T-helper 1 cell treated with Interleukin-12 subunit alpha and Interleukin-12 subunit beta and Interleukin-4 antibody, amounts not matched to agents 30 μg/mL and 1 μg/mL, for 36 hours (primary cell): Measurements from ENCODE around the gene TMEM86B.
A peak's percentile ranks its signal among the peaks of the same experiment; 100 is the strongest.

Experiments used
- H3K27ac Mint-ChIP-seq: one replicate; pipeline ENCODE4 v1.8.0; 2021; ENCODE audit warnings: mild to moderate bottlenecking, mixed read lengths
- H3K27me3 Mint-ChIP-seq: one replicate; pipeline ENCODE4 v1.8.0; 2021; ENCODE audit warnings: low read depth, mixed read lengths
- H3K36me3 Mint-ChIP-seq: one replicate; pipeline ENCODE4 v1.8.0; 2021; ENCODE audit warnings: low read depth, mixed read lengths
- H3K4me1 Mint-ChIP-seq: one replicate; pipeline ENCODE4 v1.8.0; 2021; ENCODE audit warnings: low read depth, mixed read lengths
- H3K4me3 Mint-ChIP-seq: one replicate; pipeline ENCODE4 v1.8.0; 2021; ENCODE audit warnings: mild to moderate bottlenecking, moderate library complexity, mixed read lengths
- H3K9me3 Mint-ChIP-seq: one replicate; pipeline ENCODE4 v1.8.0; 2021; ENCODE audit warnings: mixed read lengths

The TMEM86B gene

DNA sequence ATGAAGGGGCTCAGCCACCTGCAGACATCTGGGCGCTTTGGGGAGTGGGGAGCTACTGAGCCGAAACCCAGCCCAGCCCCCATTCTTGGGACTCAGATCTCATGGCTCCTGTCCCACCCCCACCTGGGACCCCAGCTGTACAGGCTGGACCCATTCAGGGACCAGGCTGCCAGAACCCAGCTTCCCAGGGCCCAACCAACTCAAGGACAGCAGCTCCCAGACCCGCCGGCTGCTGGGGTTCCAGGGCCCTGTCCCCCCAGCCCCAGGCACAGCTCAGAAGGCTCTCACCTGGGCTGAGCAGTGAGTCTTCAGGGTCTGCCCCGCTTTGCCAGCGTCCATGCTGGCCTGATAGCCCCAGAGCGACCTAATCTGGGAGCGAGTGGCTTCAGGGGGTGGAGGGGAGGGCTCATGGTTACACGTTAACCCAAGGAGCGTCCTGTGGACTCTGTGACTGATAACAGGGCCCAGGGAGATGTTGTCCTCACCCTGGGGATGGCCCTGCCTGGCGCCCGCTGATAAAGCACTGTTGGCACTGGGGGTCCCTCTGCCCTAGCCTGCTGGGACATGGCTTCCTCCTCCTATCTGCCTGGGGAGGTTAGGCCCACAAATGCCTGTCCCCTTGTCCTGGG, at the start of gene TMEM86B:
TSS of gene TMEM86B (minus strand) at position 361 of the 629 bp plus-strand sequence. CDS start at position 339, 22 bp downstream.
- Mint-ChIP-seq H3K27ac (no peak within 1 kb of the TSS), H3K9me3 (no peaks in the 10 kb centered on the region), H3K4me1 (no peaks in the 10 kb centered on the region), H3K27me3 (no peaks in the 10 kb centered on the region), H3K36me3 (peaks cover 27% of the 10 kb centered on the region), H3K4me3 (no peak within 1 kb of the TSS)

- H3K36me3 Mint-ChIP-seq = peaks cover 10% of the 10 kb centered on the region
These were observed 48.9 kb upstream of the TMEM86B start for GRCh38 chr19:55277494-55277893.

DNA sequence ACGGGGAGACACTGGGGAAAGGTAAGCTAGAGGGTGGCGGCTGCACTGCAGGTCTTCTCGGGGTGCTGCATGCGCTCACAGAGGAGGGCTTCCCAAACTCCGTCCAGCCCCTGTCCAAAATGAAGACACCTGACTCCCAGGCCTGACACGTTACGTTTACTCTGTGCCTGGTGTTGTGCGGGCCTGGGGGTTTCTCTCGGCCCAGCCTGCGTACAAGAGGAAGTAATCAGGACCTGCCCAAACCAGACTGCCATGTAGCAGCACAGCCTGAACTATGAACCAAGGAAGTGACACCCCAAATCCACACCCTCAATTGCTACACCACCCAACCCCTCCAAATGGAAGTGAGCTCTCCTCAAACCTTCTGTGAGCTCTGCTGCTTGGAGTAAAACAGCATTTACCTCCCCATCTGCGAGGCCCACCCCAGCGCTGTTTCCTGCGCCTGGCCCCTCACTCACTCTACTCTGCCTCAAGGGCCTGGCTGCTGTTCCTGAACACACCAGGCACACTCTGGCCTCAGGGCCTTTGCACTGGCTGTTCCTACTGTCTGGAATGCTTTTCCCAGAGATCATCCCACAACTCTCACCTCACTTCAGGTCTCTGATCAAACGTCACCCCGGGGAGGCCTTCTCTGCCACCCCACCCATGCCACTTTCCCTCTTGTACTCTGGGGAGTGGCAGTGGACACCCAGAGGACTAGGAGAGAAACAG, 48.3 kb upstream of the TMEM86B start:
- H3K9me3 Mint-ChIP-seq = no peaks in the 10 kb centered on the region
- peaks cover 15% of the 10 kb centered on the region for H3K36me3 Mint-ChIP-seq
- H3K4me1 Mint-ChIP-seq = peaks cover 19% of the 10 kb centered on the region
- H3K4me3 Mint-ChIP-seq = no peak overlapping the region
- H3K27ac Mint-ChIP-seq = no peak overlapping the region
- H3K27me3 Mint-ChIP-seq = no peaks in the 10 kb centered on the region

More at GRCh38 chr19:55277494-55277893, 48.9 kb upstream of the TMEM86B start:
- H3K27ac Mint-ChIP-seq = no peak overlapping the region
- no peaks in the 10 kb centered on the region for H3K27me3 Mint-ChIP-seq
- H3K9me3 Mint-ChIP-seq = no peaks in the 10 kb centered on the region
- no peak overlapping the region for H3K4me3 Mint-ChIP-seq
- H3K4me1 Mint-ChIP-seq = peaks cover 19% of the 10 kb centered on the region

DNA sequence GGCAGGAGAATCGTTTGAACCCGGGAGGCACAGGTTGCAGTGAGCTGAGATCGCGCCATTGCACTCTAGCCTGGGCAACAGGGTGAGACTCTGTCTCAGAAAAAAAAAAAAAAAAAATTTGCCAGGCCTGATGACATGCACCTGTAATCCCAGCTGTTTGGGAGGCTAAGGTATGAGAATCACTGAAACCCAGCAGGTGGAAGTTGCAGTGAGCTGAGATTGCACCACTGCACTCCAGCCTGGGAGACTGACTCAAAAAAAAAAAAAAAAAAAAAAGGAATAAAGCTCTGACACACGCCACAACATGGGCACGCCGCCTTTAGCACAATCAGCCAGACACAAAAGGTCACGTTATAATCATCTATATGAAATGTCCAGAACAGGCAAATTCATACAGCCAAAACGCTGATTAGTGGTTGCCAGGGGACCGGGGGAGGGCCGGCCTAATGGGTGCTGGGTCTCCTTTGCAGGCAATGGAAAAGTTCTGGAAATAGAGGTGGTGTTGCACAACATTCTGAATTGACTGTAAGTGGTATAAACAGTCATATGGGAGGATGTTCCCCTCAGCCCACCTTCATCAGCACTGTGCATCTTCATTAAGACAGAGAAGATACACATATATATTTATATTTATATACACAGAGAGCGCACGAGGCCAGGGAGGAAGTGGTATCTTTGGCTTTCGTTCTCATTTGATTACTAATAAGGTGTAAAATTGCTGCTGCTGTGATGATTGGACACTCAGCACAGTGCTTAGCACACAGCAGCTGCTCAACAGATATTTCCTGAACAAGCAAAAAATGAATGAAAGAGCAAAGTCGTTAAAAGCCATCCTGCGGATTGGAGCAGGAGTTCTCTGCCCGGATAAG, 47.5 kb upstream of the TMEM86B start:
- Mint-ChIP-seq H3K4me1 (peaks cover 16% of the 10 kb centered on the region), H3K27ac (peak overlapping the region; percentile 67), H3K4me3 (no peak overlapping the region), H3K27me3 (no peaks in the 10 kb centered on the region), H3K9me3 (no peaks in the 10 kb centered on the region), H3K36me3 (peaks cover 15% of the 10 kb centered on the region)

GRCh38 chr19:55273978-55274707, 45.6 kb upstream of the TMEM86B start:
- Mint-ChIP-seq H3K4me1 (peaks cover 3% of the 10 kb centered on the region), H3K36me3 (peaks cover 13% of the 10 kb centered on the region), H3K9me3 (no peaks in the 10 kb centered on the region), H3K27ac (no peak overlapping the region), H3K4me3 (no peak overlapping the region), H3K27me3 (no peaks in the 10 kb centered on the region)

GRCh38 chr19:55272142-55272541, 43.6 kb upstream of the TMEM86B start:
- Mint-ChIP-seq H3K4me1 (peaks cover 1% of the 10 kb centered on the region), H3K9me3 (no peaks in the 10 kb centered on the region), H3K36me3 (peaks cover 13% of the 10 kb centered on the region), H3K27ac (no peak overlapping the region), H3K27me3 (no peaks in the 10 kb centered on the region), H3K4me3 (no peak overlapping the region)

- peaks cover 8% of the 10 kb centered on the region for H3K9me3 Mint-ChIP-seq
- H3K4me3 Mint-ChIP-seq = no peak overlapping the region
- no peaks in the 10 kb centered on the region for H3K27me3 Mint-ChIP-seq
- no peaks in the 10 kb centered on the region for H3K4me1 Mint-ChIP-seq
- H3K36me3 Mint-ChIP-seq = peaks cover 17% of the 10 kb centered on the region
- H3K27ac Mint-ChIP-seq = no peak overlapping the region
These were observed 41.8 kb upstream of the TMEM86B start for GRCh38 chr19:55270172-55270942.

DNA sequence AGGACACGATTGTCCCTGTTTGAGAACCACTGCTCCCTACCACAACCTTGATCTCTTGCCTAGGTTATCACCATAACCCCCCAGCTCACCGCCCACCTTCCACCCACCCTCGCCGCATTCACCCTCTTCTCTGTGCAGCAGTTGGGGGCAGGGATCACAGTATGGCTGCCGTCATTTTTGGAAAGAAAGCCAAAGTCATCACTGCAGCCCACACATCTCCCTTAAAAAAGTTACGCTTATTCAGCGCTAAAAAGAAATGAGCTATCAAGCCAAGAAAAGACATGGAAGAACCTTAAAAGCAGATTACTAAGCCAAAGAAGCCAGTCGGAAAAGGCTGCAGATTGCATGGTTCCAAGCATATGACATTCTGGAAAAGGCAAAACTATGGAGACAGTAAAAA, 40.7 kb upstream of the TMEM86B start:
- Mint-ChIP-seq H3K9me3 (peaks cover 8% of the 10 kb centered on the region), H3K36me3 (peaks cover 17% of the 10 kb centered on the region), H3K27ac (no peak overlapping the region), H3K4me1 (no peaks in the 10 kb centered on the region), H3K27me3 (no peaks in the 10 kb centered on the region), H3K4me3 (no peak overlapping the region)

- Mint-ChIP-seq H3K36me3 (peaks cover 12% of the 10 kb centered on the region), H3K9me3 (peaks cover 8% of the 10 kb centered on the region), H3K27me3 (no peaks in the 10 kb centered on the region), H3K4me3 (no peak overlapping the region), H3K4me1 (no peaks in the 10 kb centered on the region), H3K27ac (no peak overlapping the region)
These were observed 38.3 kb upstream of the TMEM86B start for GRCh38 chr19:55266840-55267239.

- H3K27me3 Mint-ChIP-seq = no peaks in the 10 kb centered on the region
- no peak overlapping the region for H3K4me3 Mint-ChIP-seq
- peaks cover 12% of the 10 kb centered on the region for H3K36me3 Mint-ChIP-seq
- H3K4me1 Mint-ChIP-seq = no peaks in the 10 kb centered on the region
- H3K27ac Mint-ChIP-seq = peak overlapping the region; percentile 5
- peaks cover 8% of the 10 kb centered on the region for H3K9me3 Mint-ChIP-seq
These were observed 37.8 kb upstream of the TMEM86B start for GRCh38 chr19:55266404-55266803.

- H3K36me3 Mint-ChIP-seq = peaks cover 12% of the 10 kb centered on the region
- no peak overlapping the region for H3K4me3 Mint-ChIP-seq
- peaks cover 8% of the 10 kb centered on the region for H3K9me3 Mint-ChIP-seq
- H3K4me1 Mint-ChIP-seq = no peaks in the 10 kb centered on the region
- H3K27me3 Mint-ChIP-seq = no peaks in the 10 kb centered on the region
- H3K27ac Mint-ChIP-seq = no peak overlapping the region
These were observed 37.3 kb upstream of the TMEM86B start for GRCh38 chr19:55265723-55266386.

DNA sequence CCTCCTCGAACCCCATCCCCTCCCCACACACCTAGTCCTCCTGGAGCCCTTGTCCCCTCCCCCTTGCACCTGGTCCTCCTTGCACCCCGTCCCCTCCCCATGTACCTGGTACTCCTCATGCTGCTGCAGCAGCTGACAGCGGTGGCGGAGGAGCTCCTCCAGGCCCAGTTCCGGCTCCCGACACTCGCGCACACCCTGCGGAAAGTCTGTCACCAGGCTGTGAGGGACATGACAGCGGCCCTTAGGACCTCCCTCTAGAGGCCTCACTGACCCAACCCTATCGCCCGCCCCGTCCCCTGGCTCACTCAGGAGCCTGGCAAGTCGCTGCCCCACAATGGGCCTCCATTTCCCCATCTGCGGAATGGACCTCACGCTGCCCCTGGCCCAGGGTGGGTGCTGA, 36.6 kb upstream of the TMEM86B start:
- H3K27ac Mint-ChIP-seq = no peak overlapping the region
- H3K4me1 Mint-ChIP-seq = peaks cover 3% of the 10 kb centered on the region
- H3K9me3 Mint-ChIP-seq = peaks cover 8% of the 10 kb centered on the region
- no peaks in the 10 kb centered on the region for H3K27me3 Mint-ChIP-seq
- no peak overlapping the region for H3K4me3 Mint-ChIP-seq
- H3K36me3 Mint-ChIP-seq = peaks cover 12% of the 10 kb centered on the region

DNA sequence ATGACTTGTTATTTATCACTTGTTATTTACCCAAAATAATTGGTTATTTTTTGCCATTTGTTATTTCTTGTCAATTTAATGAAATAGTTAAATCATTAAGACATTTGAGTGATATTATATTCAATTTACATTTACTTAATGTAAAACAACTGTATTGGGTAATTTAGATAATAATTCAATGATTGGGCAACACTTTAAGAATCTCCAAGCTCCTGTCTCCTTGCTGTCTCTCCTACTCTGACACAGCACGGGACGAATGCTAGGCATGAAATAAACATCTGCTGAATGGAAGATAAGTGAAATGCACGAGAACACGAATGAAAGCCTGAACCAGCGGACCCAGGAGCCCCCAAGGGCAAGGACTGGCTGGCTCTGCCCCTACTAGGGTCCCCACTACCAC, 36.0 kb upstream of the TMEM86B start:
- H3K4me1 Mint-ChIP-seq = peaks cover 4% of the 10 kb centered on the region

More for the DNA sequence above, 36.0 kb upstream of the TMEM86B start:
- no peak overlapping the region for H3K27ac Mint-ChIP-seq
- no peaks in the 10 kb centered on the region for H3K27me3 Mint-ChIP-seq
- peaks cover 8% of the 10 kb centered on the region for H3K9me3 Mint-ChIP-seq
- H3K36me3 Mint-ChIP-seq = peaks cover 12% of the 10 kb centered on the region
- H3K4me3 Mint-ChIP-seq = no peak overlapping the region
